ENCODE results near the gene ECT2L.

ECT2L gene

GRCh38 chr6:138795809-138796603 is at the start of gene ECT2L:
Gene ECT2L, plus strand, starts transcription at chr6:138796087. Its CDS starts 17,188 bp downstream, at chr6:138813275.
- peak; percentile 9 for DNase-seq (ENCODE audit: low spot score)

- DNase-seq (ENCODE audit: low spot score) = no peak
Observed at GRCh38 chr6:138752017-138752416, 43.9 kb upstream of the ECT2L start.

GRCh38 chr6:138757136-138757535 is 38.8 kb upstream of the ECT2L start:
- DNase-seq (ENCODE audit: low spot score) = no peak

- DNase-seq (ENCODE audit: low spot score) = peak; percentile 54
Observed at GRCh38 chr6:138765896-138766655, 29.8 kb upstream of the ECT2L start.

- DNase-seq (ENCODE audit: low spot score) = no peak
Observed at GRCh38 chr6:138769102-138769676, 26.7 kb upstream of the ECT2L start.

- no peak for DNase-seq (ENCODE audit: low spot score)
Observed at GRCh38 chr6:138772596-138773176, 23.2 kb upstream of the ECT2L start.

GRCh38 chr6:138773177-138774091 is 22.5 kb upstream of the ECT2L start, which contains the start of gene CCDC28A:
Gene CCDC28A, plus strand, starts transcription at chr6:138773769. Its CDS starts 2,352 bp downstream, at chr6:138776121.
- peak; percentile 93 for DNase-seq (ENCODE audit: low spot score)

- DNase-seq (ENCODE audit: low spot score) = no peak
Observed at GRCh38 chr6:138774370-138774769, 21.5 kb upstream of the ECT2L start.

- no peak for DNase-seq (ENCODE audit: low spot score)
Observed at GRCh38 chr6:138776659-138777058, 19.2 kb upstream of the ECT2L start.

- no peak for DNase-seq (ENCODE audit: low spot score)
Observed at GRCh38 chr6:138778331-138778730, 17.6 kb upstream of the ECT2L start.

- DNase-seq (ENCODE audit: low spot score) = no peak
Observed at GRCh38 chr6:138782243-138782642, 13.6 kb upstream of the ECT2L start.

- no peak for DNase-seq (ENCODE audit: low spot score)
Observed at GRCh38 chr6:138785079-138785478, 10.8 kb upstream of the ECT2L start.

- DNase-seq (ENCODE audit: low spot score) = no peak
Observed at GRCh38 chr6:138785980-138786379, 9.9 kb upstream of the ECT2L start.

- no peak for DNase-seq (ENCODE audit: low spot score)
Observed at GRCh38 chr6:138787138-138787537, 8.7 kb upstream of the ECT2L start.

GRCh38 chr6:138796771-138797170 is 884 bp downstream of the ECT2L start:
- DNase-seq (ENCODE audit: low spot score) = no peak

- peak; percentile 40 for DNase-seq (ENCODE audit: low spot score)
Observed at GRCh38 chr6:138797806-138798446, 2.0 kb downstream of the ECT2L start.

- no peak for DNase-seq (ENCODE audit: low spot score)
Observed at GRCh38 chr6:138800377-138801150, 4.7 kb downstream of the ECT2L start.

GRCh38 chr6:138803331-138803730 is 7.4 kb downstream of the ECT2L start:
- DNase-seq (ENCODE audit: low spot score) = no peak

GRCh38 chr6:138803861-138804260 is 8.0 kb downstream of the ECT2L start:
- DNase-seq (ENCODE audit: low spot score) = no peak
